OCI-LY3 (cell line): ENCODE measurements around the gene SOAT2.

ENCODE experiments used
- EZH2phosphoT487 ChIP-seq: fragments of 200-600 bp; shearing (Covaris generic); IDR thresholded peaks from 2 replicates; pipeline ENCODE4 v1.6.1; 2018; ENCODE audit warnings: antibody characterized with exemption, mixed run types, low read depth
- TF ChIP-seq, protein P1 (sequence below): fragments of 200-600, 300-600 bp; sonication (generic); IDR thresholded peaks from 2 replicates; pipeline ENCODE4 v1.5.1; 2014; ENCODE audit warnings: antibody characterized with exemption, low read length, low read depth

DNA sequence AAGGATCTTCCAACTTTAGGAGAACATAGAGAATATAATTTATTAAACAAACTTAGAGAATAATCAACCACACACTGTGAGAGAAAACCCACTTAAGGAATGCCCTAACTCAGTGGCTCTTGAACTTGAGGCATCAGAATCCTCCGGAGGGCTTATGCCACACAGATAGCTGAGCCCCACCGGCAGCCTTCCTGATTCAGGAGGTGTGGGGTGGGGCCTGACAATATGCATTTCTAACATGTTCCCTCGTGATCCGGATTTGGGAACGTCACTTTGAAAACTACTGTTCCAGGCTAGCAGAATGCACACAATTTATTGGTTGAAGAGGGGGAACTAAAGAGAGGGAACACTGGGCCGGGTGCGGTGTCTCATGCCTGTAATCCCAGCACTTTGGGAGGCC is 2.0 kb upstream of the SOAT2 start:
- TF ChIP-seq, protein P1, sequence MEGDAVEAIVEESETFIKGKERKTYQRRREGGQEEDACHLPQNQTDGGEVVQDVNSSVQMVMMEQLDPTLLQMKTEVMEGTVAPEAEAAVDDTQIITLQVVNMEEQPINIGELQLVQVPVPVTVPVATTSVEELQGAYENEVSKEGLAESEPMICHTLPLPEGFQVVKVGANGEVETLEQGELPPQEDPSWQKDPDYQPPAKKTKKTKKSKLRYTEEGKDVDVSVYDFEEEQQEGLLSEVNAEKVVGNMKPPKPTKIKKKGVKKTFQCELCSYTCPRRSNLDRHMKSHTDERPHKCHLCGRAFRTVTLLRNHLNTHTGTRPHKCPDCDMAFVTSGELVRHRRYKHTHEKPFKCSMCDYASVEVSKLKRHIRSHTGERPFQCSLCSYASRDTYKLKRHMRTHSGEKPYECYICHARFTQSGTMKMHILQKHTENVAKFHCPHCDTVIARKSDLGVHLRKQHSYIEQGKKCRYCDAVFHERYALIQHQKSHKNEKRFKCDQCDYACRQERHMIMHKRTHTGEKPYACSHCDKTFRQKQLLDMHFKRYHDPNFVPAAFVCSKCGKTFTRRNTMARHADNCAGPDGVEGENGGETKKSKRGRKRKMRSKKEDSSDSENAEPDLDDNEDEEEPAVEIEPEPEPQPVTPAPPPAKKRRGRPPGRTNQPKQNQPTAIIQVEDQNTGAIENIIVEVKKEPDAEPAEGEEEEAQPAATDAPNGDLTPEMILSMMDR, result no peak
- TF ChIP-seq EZH2phosphoT487, result no peak
